ENCODE results near the gene CCR7.
A peak's percentile ranks its signal among the peaks of the same experiment; 100 is the strongest.

Gene CCR7

GRCh38 chr17:40558300-40558889, 6.9 kb downstream of the CCR7 start:
- TF ChIP-seq CTCF (IDR thresholded peaks at IDR 0.05): no peak
- H3K27ac Mint-ChIP-seq: peak overlapping the region; percentile 51
- peaks cover 7% of the 10 kb centered on the region for H3K27me3 Mint-ChIP-seq (ENCODE audit: low read depth, poor library complexity)
- peaks cover 77% of the 10 kb centered on the region for H3K4me1 Mint-ChIP-seq
- H3K9me3 Mint-ChIP-seq: no peaks in the 10 kb centered on the region
- no peak for DNase-seq
- H3K36me3 Mint-ChIP-seq (ENCODE audit: low read depth): no peaks in the 10 kb centered on the region
- H3K4me3 Mint-ChIP-seq: no peak overlapping the region

- H3K4me3 Mint-ChIP-seq: no peak overlapping the region
- peaks cover 7% of the 10 kb centered on the region for H3K27me3 Mint-ChIP-seq (ENCODE audit: low read depth, poor library complexity)
- H3K9me3 Mint-ChIP-seq: no peaks in the 10 kb centered on the region
- H3K36me3 Mint-ChIP-seq (ENCODE audit: low read depth): no peaks in the 10 kb centered on the region
- no peak for TF ChIP-seq CTCF (IDR thresholded peaks at IDR 0.05)
- peaks cover 78% of the 10 kb centered on the region for H3K4me1 Mint-ChIP-seq
- DNase-seq: no peak
- peak overlapping the region; percentile 51 for H3K27ac Mint-ChIP-seq
These were observed 7.6 kb downstream of the CCR7 start for GRCh38 chr17:40557531-40558299.

GRCh38 chr17:40556884-40557414, 8.3 kb downstream of the CCR7 start:
- Mint-ChIP-seq H3K36me3 (ENCODE audit: low read depth) (no peaks in the 10 kb centered on the region), H3K4me1 (peaks cover 82% of the 10 kb centered on the region), H3K9me3 (no peaks in the 10 kb centered on the region), H3K4me3 (no peak overlapping the region), H3K27ac (no peak overlapping the region), H3K27me3 (ENCODE audit: low read depth, poor library complexity) (peaks cover 8% of the 10 kb centered on the region)
- no peak for DNase-seq
- no peak for TF ChIP-seq CTCF (IDR thresholded peaks at IDR 0.05)

- Mint-ChIP-seq H3K4me3 (no peak overlapping the region), H3K27me3 (ENCODE audit: low read depth, poor library complexity) (peaks cover 8% of the 10 kb centered on the region), H3K9me3 (no peaks in the 10 kb centered on the region), H3K36me3 (ENCODE audit: low read depth) (no peaks in the 10 kb centered on the region), H3K4me1 (peaks cover 82% of the 10 kb centered on the region), H3K27ac (no peak overlapping the region)
- DNase-seq: no peak
- TF ChIP-seq CTCF (IDR thresholded peaks at IDR 0.05): no peak
These were observed 9.0 kb downstream of the CCR7 start for GRCh38 chr17:40556198-40556661.

- Mint-ChIP-seq H3K4me3 (no peak overlapping the region), H3K27ac (no peak overlapping the region), H3K27me3 (ENCODE audit: low read depth, poor library complexity) (peaks cover 8% of the 10 kb centered on the region), H3K9me3 (no peaks in the 10 kb centered on the region), H3K36me3 (ENCODE audit: low read depth) (no peaks in the 10 kb centered on the region), H3K4me1 (peaks cover 82% of the 10 kb centered on the region)
- DNase-seq: no peak
- no peak for TF ChIP-seq CTCF (IDR thresholded peaks at IDR 0.05)
These were observed 9.7 kb downstream of the CCR7 start for GRCh38 chr17:40555296-40556190.
